RWPE2 (cell line): Measurements from ENCODE around the gene IL1RL2.

Experiments used
- ATAC-seq: fragments of 200-7000 bp; cut with Tn5 transposase; 3 replicates; pipeline ENCODE4 v1.9.1; 2021; ENCODE audit warnings: low read depth
- DNase-seq: peaks from one replicate; pipeline ENCODE4 v3.0.0-alpha.2; 2020; ENCODE audit warnings: low spot score
- H3K27ac ChIP-seq: fragments of 450-650 bp; 2 replicates; pipeline ENCODE4 v1.5.1; 2017; ENCODE audit warnings: mild to moderate bottlenecking; ENCODE audit not compliant: poor library complexity, severe bottlenecking
- H3K27me3 ChIP-seq: fragments of 250-450 bp; sonication (Bioruptor Pico); 2 replicates; pipeline ENCODE4 v1.5.1; 2021; ENCODE audit warnings: mild to moderate bottlenecking, moderate library complexity; ENCODE audit not compliant: insufficient read depth, poor library complexity, severe bottlenecking
- H3K36me3 ChIP-seq: fragments of 250-450 bp; sonication (Bioruptor Pico); 2 replicates; pipeline ENCODE4 v1.5.1; 2020; ENCODE audit warnings: low read depth, mild to moderate bottlenecking, moderate library complexity
- H3K4me1 ChIP-seq: fragments of 250-450 bp; sonication (Bioruptor Pico); 2 replicates; pipeline ENCODE4 v1.5.1; 2021; ENCODE audit warnings: mild to moderate bottlenecking, moderate library complexity; ENCODE audit not compliant: insufficient read depth, poor library complexity, severe bottlenecking
- H3K4me3 ChIP-seq: fragments of 250-450 bp; sonication (Bioruptor Pico); 2 replicates; pipeline ENCODE4 v1.5.1; 2021; ENCODE audit warnings: mild to moderate bottlenecking, moderate library complexity; ENCODE audit not compliant: severe bottlenecking
- H3K9me3 ChIP-seq: fragments of 250-450 bp; sonication (Bioruptor Pico); 2 replicates; pipeline ENCODE4 v1.5.1; 2021; ENCODE audit warnings: mild to moderate bottlenecking, moderate library complexity; ENCODE audit not compliant: severe bottlenecking
- CTCF ChIP-seq: fragments of 450-650 bp; IDR thresholded peaks from one replicate; pipeline ENCODE4 v1.5.1; 2017; ENCODE audit warnings: mild to moderate bottlenecking, moderate library complexity; ENCODE audit not compliant: poor library complexity, severe bottlenecking

Gene IL1RL2

GRCh38 chr2:102171946-102172345 is 14.9 kb upstream of the IL1RL2 start:
- ATAC-seq (no peak), DNase-seq (no peak)
- H3K9me3 ChIP-seq, result no peaks in the 10 kb centered on the region
- no peak overlapping the region for H3K27ac ChIP-seq
- H3K4me3 ChIP-seq, result no peak overlapping the region
- H3K4me1 ChIP-seq, result no peaks in the 10 kb centered on the region
- H3K36me3 ChIP-seq, result peaks cover 8% of the 10 kb centered on the region; the same call in 1 of the 2 replicates
- no peaks in the 10 kb centered on the region for H3K27me3 ChIP-seq
- TF ChIP-seq CTCF, result no peak

- H3K36me3 ChIP-seq, result peaks cover 8% of the 10 kb centered on the region; the same call in 1 of the 2 replicates
- ATAC-seq (no peak), DNase-seq (no peak)
- no peak for TF ChIP-seq CTCF
- H3K4me1 ChIP-seq, result no peaks in the 10 kb centered on the region
- H3K27ac ChIP-seq, result no peak overlapping the region
- no peak overlapping the region for H3K4me3 ChIP-seq
- H3K27me3 ChIP-seq, result no peaks in the 10 kb centered on the region
- no peaks in the 10 kb centered on the region for H3K9me3 ChIP-seq
Observed at GRCh38 chr2:102172745-102173144, 14.1 kb upstream of the IL1RL2 start.

GRCh38 chr2:102176172-102176571 is 10.7 kb upstream of the IL1RL2 start:
- no peak for DNase-seq

GRCh38 chr2:102177814-102178478 is 8.9 kb upstream of the IL1RL2 start:
- no peak for TF ChIP-seq CTCF
- peaks cover 8% of the 10 kb centered on the region; the same call in 1 of the 2 replicates for H3K36me3 ChIP-seq
- H3K27ac ChIP-seq, result no peak overlapping the region
- ATAC-seq (no peak), DNase-seq (no peak)
- no peak overlapping the region for H3K4me3 ChIP-seq
- H3K9me3 ChIP-seq, result no peaks in the 10 kb centered on the region
- H3K27me3 ChIP-seq, result no peaks in the 10 kb centered on the region
- no peaks in the 10 kb centered on the region for H3K4me1 ChIP-seq

More at GRCh38 chr2:102176172-102176571, 10.7 kb upstream of the IL1RL2 start:
- H3K4me1 ChIP-seq, result no peaks in the 10 kb centered on the region
- H3K4me3 ChIP-seq, result no peak overlapping the region
- no peaks in the 10 kb centered on the region for H3K9me3 ChIP-seq
- TF ChIP-seq CTCF, result no peak
- H3K36me3 ChIP-seq, result peaks cover 8% of the 10 kb centered on the region; the same call in 1 of the 2 replicates
- no peak for ATAC-seq
- H3K27me3 ChIP-seq, result no peaks in the 10 kb centered on the region
- H3K27ac ChIP-seq, result no peak overlapping the region

GRCh38 chr2:102179061-102179460 is 7.8 kb upstream of the IL1RL2 start:
- no peak for TF ChIP-seq CTCF
- Histone ChIP-seq H3K27me3 (no peaks in the 10 kb centered on the region), H3K9me3 (no peaks in the 10 kb centered on the region), H3K4me3 (no peak overlapping the region), H3K36me3 (peaks cover 3% of the 10 kb centered on the region; the same call in 1 of the 2 replicates), H3K4me1 (no peaks in the 10 kb centered on the region), H3K27ac (no peak overlapping the region)
- ATAC-seq (no peak), DNase-seq (no peak)
